ENCODE measurements around the gene KRT78. TPM values are rescaled to one million over a fixed set of nuclear protein-coding genes. Genes with fewer than 3 reads are reported as not detected.
A peak's percentile ranks its signal among the peaks of the same experiment; 100 is the strongest.

KRT78 gene
- total and polyA plus RNA-seq, 9 of the 15 experiments (the other 6 are each of a cell fraction or from before 2014, with no cell fraction given), result not detected

DNA sequence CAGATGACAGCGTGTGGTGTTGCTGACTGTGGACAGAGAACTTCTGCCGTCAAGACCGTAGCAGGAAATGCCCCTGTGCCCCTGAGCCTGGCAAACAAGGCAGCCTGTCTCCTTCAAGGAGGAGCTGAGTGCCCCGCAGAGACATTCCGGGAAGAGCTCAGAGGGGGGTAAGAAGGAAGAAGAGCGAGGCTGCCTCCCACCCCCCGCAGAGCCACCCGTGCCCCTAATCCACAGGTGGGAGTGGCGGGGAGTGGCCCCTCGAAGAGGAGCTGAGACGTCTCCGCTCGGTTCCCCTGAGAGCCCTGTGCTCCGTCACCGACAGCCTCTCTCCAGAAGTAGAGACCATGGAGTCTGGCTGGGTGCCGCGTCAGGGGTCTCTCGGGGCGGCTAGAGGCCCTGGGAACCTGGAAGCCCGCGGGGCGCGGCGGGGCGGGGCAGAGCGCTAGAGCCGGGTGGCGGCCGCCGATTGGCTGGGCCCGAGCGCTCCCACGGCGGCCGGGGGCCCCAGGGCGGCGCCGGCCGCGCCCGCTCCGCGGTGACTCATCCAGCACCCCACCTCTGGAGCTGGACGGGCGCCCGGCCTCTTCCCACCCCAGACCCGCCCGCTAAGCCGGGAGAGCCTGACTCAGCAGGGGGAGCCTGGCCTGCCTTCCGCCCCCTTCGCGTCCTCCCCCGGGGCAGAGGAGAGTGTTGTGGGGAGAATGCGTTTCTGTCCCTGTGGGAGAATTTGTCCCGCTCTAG lies 25.2 kb upstream of the KRT78 start (continued):
- TF ChIP-seq ZNF133 (CRISPR knock-in tag; IDR thresholded peaks at IDR 0.05) (no peak), REST (IDR thresholded peaks at IDR 0.05; ENCODE audit: borderline replicate concordance) (no peak), REST (CRISPR knock-in tag; IDR thresholded peaks at IDR 0.05; ENCODE audit: low read depth) (no peak; the same call in 1 of the 2 replicates), PRPF4 (IDR thresholded peaks at IDR 0.05; ENCODE audit: insufficient read depth, low read depth, low read length, poor library complexity, severe bottlenecking) (no peak), WHSC1 (IDR thresholded peaks at IDR 0.05; ENCODE audit: low read length) (no peak), JUN (IDR thresholded peaks at IDR 0.05; ENCODE audit: borderline replicate concordance, low read depth, low read length) (peak; percentile 92), JUN (CRISPR knock-in tag; IDR thresholded peaks at IDR 0.05; ENCODE audit: borderline replicate concordance) (no peak; the same call in 1 of the 2 replicates), ZNF445 (CRISPR knock-in tag; IDR thresholded peaks at IDR 0.05; ENCODE audit: low read depth) (no peak), TRIM28 (IDR thresholded peaks at IDR 0.05) (0 out of 2 replicates have a peak, but pooled peaks have one; percentile 68), ZBTB7A (IDR thresholded peaks at IDR 0.05; ENCODE audit: borderline replicate concordance, control insufficient read depth, low read depth, low read length) (peak; percentile 96)
- TF ChIP-seq, protein P1, sequence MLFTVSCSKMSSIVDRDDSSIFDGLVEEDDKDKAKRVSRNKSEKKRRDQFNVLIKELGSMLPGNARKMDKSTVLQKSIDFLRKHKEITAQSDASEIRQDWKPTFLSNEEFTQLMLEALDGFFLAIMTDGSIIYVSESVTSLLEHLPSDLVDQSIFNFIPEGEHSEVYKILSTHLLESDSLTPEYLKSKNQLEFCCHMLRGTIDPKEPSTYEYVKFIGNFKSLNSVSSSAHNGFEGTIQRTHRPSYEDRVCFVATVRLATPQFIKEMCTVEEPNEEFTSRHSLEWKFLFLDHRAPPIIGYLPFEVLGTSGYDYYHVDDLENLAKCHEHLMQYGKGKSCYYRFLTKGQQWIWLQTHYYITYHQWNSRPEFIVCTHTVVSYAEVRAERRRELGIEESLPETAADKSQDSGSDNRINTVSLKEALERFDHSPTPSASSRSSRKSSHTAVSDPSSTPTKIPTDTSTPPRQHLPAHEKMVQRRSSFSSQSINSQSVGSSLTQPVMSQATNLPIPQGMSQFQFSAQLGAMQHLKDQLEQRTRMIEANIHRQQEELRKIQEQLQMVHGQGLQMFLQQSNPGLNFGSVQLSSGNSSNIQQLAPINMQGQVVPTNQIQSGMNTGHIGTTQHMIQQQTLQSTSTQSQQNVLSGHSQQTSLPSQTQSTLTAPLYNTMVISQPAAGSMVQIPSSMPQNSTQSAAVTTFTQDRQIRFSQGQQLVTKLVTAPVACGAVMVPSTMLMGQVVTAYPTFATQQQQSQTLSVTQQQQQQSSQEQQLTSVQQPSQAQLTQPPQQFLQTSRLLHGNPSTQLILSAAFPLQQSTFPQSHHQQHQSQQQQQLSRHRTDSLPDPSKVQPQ (CRISPR knock-in tag; IDR thresholded peaks at IDR 0.05; ENCODE audit: borderline replicate concordance), result no peak
- TF ChIP-seq, protein P2, sequence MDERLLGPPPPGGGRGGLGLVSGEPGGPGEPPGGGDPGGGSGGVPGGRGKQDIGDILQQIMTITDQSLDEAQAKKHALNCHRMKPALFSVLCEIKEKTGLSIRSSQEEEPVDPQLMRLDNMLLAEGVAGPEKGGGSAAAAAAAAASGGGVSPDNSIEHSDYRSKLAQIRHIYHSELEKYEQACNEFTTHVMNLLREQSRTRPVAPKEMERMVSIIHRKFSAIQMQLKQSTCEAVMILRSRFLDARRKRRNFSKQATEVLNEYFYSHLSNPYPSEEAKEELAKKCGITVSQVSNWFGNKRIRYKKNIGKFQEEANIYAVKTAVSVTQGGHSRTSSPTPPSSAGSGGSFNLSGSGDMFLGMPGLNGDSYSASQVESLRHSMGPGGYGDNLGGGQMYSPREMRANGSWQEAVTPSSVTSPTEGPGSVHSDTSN (CRISPR knock-in tag; IDR thresholded peaks at IDR 0.05; ENCODE audit: low read depth), result no peak
- TF ChIP-seq, protein P2 (tag; conservative IDR thresholded peaks at IDR 0.05; ENCODE audit: low read depth), result no peak

All from K562 (cell line).